ENCODE measurements around the gene ATP6AP1. TPM values are rescaled to one million over a fixed set of nuclear protein-coding genes. Genes with fewer than 3 reads are reported as not detected.

The ATP6AP1 gene
- total RNA-seq, 1 donor from 2014 or later = 153 TPM

- peaks cover 1% of the 10 kb centered on the region for H3K36me3 Mint-ChIP-seq (ENCODE audit: low read depth, unreplicated experiment)
- no peaks in the 10 kb centered on the region for H3K4me1 Mint-ChIP-seq (ENCODE audit: low read depth, unreplicated experiment)
Observed at GRCh38 chrX:154441984-154442707, 13.7 kb downstream of the ATP6AP1 start.

GRCh38 chrX:154443479-154443910, 15.0 kb downstream of the ATP6AP1 start:
- Histone ChIP-seq H3K4me3 (ENCODE audit: insufficient read depth, low read depth, low read length) (no peak overlapping the region), H3K27ac (ENCODE audit: low read depth, low read length) (peak overlapping the region; percentile 53), H3K4me1 (ENCODE audit: insufficient read depth, low read length) (peaks cover 21% of the 10 kb centered on the region), H3K79me2 (ENCODE audit: insufficient read depth, low read length) (peaks cover 62% of the 10 kb centered on the region), H3K9me3 (ENCODE audit: insufficient read depth, low read depth, low read length) (no peaks in the 10 kb centered on the region), H3K36me3 (ENCODE audit: insufficient read depth, low read length) (peaks cover 4% of the 10 kb centered on the region), H2AFZ (ENCODE audit: low read depth, low read length) (no peak overlapping the region), H3K9ac (ENCODE audit: low read length) (peak overlapping the region; percentile 67), H3K4me2 (ENCODE audit: low read length) (peak overlapping the region; percentile 80), H4K20me1 (ENCODE audit: insufficient read depth, low read length) (peaks cover 49% of the 10 kb centered on the region), H3K27me3 (ENCODE audit: insufficient read depth, low read length) (no peaks in the 10 kb centered on the region)
- Mint-ChIP-seq H3K27ac (ENCODE audit: unreplicated experiment) (peak overlapping the region; percentile 80), H3K4me3 (ENCODE audit: unreplicated experiment) (peak overlapping the region; percentile 76), H3K4me1 (ENCODE audit: low read depth, unreplicated experiment) (no peaks in the 10 kb centered on the region), H3K27me3 (ENCODE audit: low read depth, unreplicated experiment) (no peaks in the 10 kb centered on the region), H3K9me3 (ENCODE audit: unreplicated experiment) (no peaks in the 10 kb centered on the region), H3K36me3 (ENCODE audit: low read depth, unreplicated experiment) (peaks cover 1% of the 10 kb centered on the region)
- FAIRE-seq (no peak), DNase-seq (ENCODE audit: low read depth) (no peak)
- TF ChIP-seq EZH2 (IDR thresholded peaks at IDR 0.05; ENCODE audit: insufficient read depth, low read length) (no peak), CTCF (IDR thresholded peaks at IDR 0.05; ENCODE audit: insufficient read depth, low read depth, low read length) (no peak)

More at GRCh38 chrX:154441984-154442707, 13.7 kb downstream of the ATP6AP1 start:
- Histone ChIP-seq H3K4me2 (ENCODE audit: low read length) (no peak overlapping the region), H3K9ac (ENCODE audit: low read length) (no peak overlapping the region), H4K20me1 (ENCODE audit: insufficient read depth, low read length) (peaks cover 59% of the 10 kb centered on the region), H3K9me3 (ENCODE audit: insufficient read depth, low read depth, low read length) (no peaks in the 10 kb centered on the region), H3K27me3 (ENCODE audit: insufficient read depth, low read length) (no peaks in the 10 kb centered on the region), H2AFZ (ENCODE audit: low read depth, low read length) (no peak overlapping the region), H3K4me1 (ENCODE audit: insufficient read depth, low read length) (peaks cover 25% of the 10 kb centered on the region), H3K79me2 (ENCODE audit: insufficient read depth, low read length) (peaks cover 75% of the 10 kb centered on the region), H3K27ac (ENCODE audit: low read depth, low read length) (no peak overlapping the region), H3K4me3 (ENCODE audit: insufficient read depth, low read depth, low read length) (no peak overlapping the region), H3K36me3 (ENCODE audit: insufficient read depth, low read length) (peaks cover 4% of the 10 kb centered on the region)
- DNase-seq (ENCODE audit: low read depth) (no peak), FAIRE-seq (no peak)
- no peak overlapping the region for H3K4me3 Mint-ChIP-seq (ENCODE audit: unreplicated experiment)
- H3K27ac Mint-ChIP-seq (ENCODE audit: unreplicated experiment) = no peak overlapping the region
- no peaks in the 10 kb centered on the region for H3K27me3 Mint-ChIP-seq (ENCODE audit: low read depth, unreplicated experiment)
- no peaks in the 10 kb centered on the region for H3K9me3 Mint-ChIP-seq (ENCODE audit: unreplicated experiment)
- TF ChIP-seq CTCF (IDR thresholded peaks at IDR 0.05; ENCODE audit: insufficient read depth, low read depth, low read length) (no peak), EZH2 (IDR thresholded peaks at IDR 0.05; ENCODE audit: insufficient read depth, low read length) (no peak)
